HFF-Myc (cell line): ENCODE measurements around the gene UXS1.
A peak's percentile ranks its signal among the peaks of the same experiment; 100 is the strongest.

Experiments used
- DNase-seq: peaks from one replicate; pipeline ENCODE4 v3.0.0-alpha.2; 2011; ENCODE audit warnings: low read depth; ENCODE audit errors: extremely low read depth
- H3K4me3 ChIP-seq: replicated peaks from 2 replicates; pipeline ENCODE4 v1.5.1; 2011; ENCODE audit warnings: low read depth, mild to moderate bottlenecking, control low read depth, low read length
- TF ChIP-seq, protein P1 (sequence below): IDR thresholded peaks from 2 replicates; pipeline ENCODE4 v1.5.1; 2012; ENCODE audit warnings: mild to moderate bottlenecking, low read depth, low read length, control low read depth; ENCODE audit errors: missing control alignments

The UXS1 gene

DNA sequence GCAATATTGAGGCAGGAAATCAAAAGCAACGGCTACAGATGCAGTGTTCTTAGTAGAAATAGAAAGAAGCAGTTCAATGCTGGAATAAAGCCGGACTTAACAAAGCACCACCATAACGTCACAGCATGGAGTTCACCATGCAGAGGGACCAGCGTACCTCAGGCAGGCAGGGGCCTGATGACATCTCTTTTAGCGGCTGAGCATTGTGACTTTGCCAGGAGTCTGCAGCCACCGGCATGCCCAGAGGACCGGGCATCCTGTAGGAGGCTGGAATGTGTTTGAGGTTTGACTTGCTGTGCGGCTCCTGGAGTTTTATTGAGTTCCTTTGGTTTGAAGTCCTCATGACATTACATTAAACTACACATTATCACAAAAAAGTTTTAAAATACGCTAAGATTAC lies 139.8 kb downstream of the UXS1 start:
- DNase-seq: no peak
- no peak overlapping the region for H3K4me3 ChIP-seq
- TF ChIP-seq, protein P1, sequence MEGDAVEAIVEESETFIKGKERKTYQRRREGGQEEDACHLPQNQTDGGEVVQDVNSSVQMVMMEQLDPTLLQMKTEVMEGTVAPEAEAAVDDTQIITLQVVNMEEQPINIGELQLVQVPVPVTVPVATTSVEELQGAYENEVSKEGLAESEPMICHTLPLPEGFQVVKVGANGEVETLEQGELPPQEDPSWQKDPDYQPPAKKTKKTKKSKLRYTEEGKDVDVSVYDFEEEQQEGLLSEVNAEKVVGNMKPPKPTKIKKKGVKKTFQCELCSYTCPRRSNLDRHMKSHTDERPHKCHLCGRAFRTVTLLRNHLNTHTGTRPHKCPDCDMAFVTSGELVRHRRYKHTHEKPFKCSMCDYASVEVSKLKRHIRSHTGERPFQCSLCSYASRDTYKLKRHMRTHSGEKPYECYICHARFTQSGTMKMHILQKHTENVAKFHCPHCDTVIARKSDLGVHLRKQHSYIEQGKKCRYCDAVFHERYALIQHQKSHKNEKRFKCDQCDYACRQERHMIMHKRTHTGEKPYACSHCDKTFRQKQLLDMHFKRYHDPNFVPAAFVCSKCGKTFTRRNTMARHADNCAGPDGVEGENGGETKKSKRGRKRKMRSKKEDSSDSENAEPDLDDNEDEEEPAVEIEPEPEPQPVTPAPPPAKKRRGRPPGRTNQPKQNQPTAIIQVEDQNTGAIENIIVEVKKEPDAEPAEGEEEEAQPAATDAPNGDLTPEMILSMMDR: no peak

GRCh38 chr2:106053581-106053980 lies 140.5 kb downstream of the UXS1 start:
- DNase-seq: no peak
- H3K4me3 ChIP-seq: no peak overlapping the region
- TF ChIP-seq, protein P1: no peak

DNA sequence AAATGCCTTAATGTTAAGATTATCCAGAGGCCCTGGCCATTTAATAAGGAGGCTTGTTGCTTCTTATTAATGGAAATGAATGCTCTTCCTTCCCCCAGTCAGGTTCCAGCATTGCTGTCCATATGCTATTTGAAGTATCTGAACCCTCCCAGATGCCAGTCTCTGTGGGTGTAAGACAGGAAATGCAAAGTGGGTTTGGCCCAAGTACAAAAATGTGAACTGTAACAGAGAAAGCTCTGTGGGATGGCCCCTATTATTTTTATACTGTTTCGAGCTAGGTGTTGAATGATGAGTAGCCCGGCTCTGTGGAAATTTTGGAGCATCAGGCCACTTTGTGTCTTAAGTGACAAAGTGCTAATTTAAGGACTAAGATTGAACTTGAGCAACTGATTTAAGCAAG lies 141.0 kb downstream of the UXS1 start:
- DNase-seq: peak; percentile 65
- H3K4me3 ChIP-seq: no peak overlapping the region
- TF ChIP-seq, protein P1: no peak

DNA sequence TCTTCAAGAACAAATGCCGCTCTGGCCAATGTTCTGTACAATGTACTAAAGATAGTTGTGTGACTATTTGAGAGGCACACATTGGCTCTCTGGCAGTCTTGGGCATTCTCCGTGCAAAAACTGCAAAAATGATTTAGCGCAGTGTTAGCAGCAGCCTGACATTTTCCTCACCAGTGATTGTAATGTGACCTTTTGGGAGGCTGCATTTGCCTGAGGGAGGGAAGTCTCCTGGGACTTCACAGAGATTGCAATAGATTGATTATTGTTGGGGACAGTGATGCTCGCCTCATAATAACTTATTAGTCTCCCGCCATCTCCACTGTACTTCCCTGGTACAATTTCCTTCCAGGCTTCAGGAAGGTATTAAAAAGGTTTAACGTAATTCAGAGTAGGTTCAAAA lies 149.2 kb downstream of the UXS1 start:
- H3K4me3 ChIP-seq: no peak overlapping the region
- TF ChIP-seq, protein P1: no peak
- DNase-seq: no peak

GRCh38 chr2:106044021-106044420 lies 150.1 kb downstream of the UXS1 start:
- TF ChIP-seq, protein P1: no peak
- no peak overlapping the region for H3K4me3 ChIP-seq
- no peak for DNase-seq
